ENCODE results near the gene WIF1.

DNA sequence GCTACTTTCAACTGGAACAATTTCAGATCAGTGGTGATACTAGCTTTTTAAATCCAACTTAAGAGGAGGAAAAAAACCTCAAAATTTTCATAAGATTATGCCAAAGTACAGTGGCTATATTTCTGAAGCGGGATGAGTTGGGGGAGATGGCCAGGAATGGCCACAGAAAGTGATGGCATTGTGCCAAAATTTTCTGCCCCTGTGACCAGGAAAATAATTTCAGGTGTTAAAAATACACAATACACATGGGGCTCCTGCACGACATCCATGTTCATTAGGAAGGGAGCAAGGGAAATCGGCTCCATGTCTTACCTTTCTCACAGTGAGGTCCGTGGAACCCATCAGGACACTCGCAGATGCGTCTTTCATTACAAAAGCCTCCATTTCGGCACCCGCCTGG is 53.7 kb downstream of the WIF1 start:
- TF ChIP-seq CDX4 (CRISPR knock-in tag; IDR thresholded peaks at IDR 0.05; ENCODE audit: borderline replicate concordance) (no peak), TCF7 (CRISPR knock-in tag; IDR thresholded peaks at IDR 0.05; ENCODE audit: low read depth) (no peak), SP1 (CRISPR knock-in tag; conservative IDR thresholded peaks at IDR 0.05) (no peak), CTCF (IDR thresholded peaks at IDR 0.05) (no peak)

Data from WTC11 (cell line).